Cardiac muscle cell (in vitro differentiated cells and primary cell): ENCODE results near the gene HAS3. TPM values are rescaled to one million over a fixed set of nuclear protein-coding genes. Genes with fewer than 3 reads are reported as not detected.
A peak's percentile ranks its signal among the peaks of the same experiment; 100 is the strongest.
"Not testable (repeated sequence)": the region's sequence is repeated elsewhere in the genome, so short reads cannot be mapped to it uniquely, and the experiment has no call there.

Source experiments
- DNase-seq, 2 donors: peaks; one replicate each; pipeline versions ENCODE4 v3.0.0 to v3.0.0-alpha.2; 2010 to 2017; ENCODE audit warnings: low read depth in 1 of 2, low spot score in 1 of 2
- H3K27ac ChIP-seq: fragments of 200-600 bp; sonication (generic); 2 replicates; pipeline ENCODE4 v1.5.1; 2016
- H3K27me3 ChIP-seq: fragments of 200-600 bp; sonication (generic); 2 replicates; pipeline ENCODE4 v1.6.0; 2016; ENCODE audit warnings: control low read depth
- H3K36me3 ChIP-seq: fragments of 200-600 bp; sonication (generic); 2 replicates; pipeline ENCODE4 v1.5.1; 2016; ENCODE audit warnings: control low read depth
- H3K4me1 ChIP-seq: fragments of 200-600 bp; sonication (generic); 2 replicates; pipeline ENCODE4 v1.8.1; 2017; ENCODE audit warnings: low read depth, mild to moderate bottlenecking, mixed run types
- H3K4me3 ChIP-seq: fragments of 200-600 bp; sonication (generic); 2 replicates; pipeline ENCODE4 v1.5.1; 2016; ENCODE audit warnings: mild to moderate bottlenecking
- H3K9me3 ChIP-seq: fragments of 200-600 bp; sonication (generic); 2 replicates; pipeline ENCODE4 v1.5.1; 2017; ENCODE audit warnings: low read depth, mild to moderate bottlenecking, control low read depth
- CTCF ChIP-seq: IDR thresholded peaks from 2 replicates; pipeline ENCODE4 v1.5.1; 2012; ENCODE audit warnings: low read depth, mild to moderate bottlenecking, low read length
- polyA plus RNA-seq: library from polyadenylated mRNA; unstranded; fragments of >200 nt; fragmentation: Nextera tagmentation; extraction: Ambion mirVana; gene quantifications from 2 replicates; pipeline ENCODE4 v1.2.1, GENCODE V29; 2016
- total RNA-seq: library from RNA; depleted of rRNA; stranded (reverse); fragments of >200 nt; gene quantifications from 2 replicates; pipeline ENCODE4 v1.2.3, GENCODE V29; 2016

Gene HAS3
- total and polyA plus RNA-seq, 2 experiments from 2014 or later, result 0.03 TPM; not detected in 1

DNA sequence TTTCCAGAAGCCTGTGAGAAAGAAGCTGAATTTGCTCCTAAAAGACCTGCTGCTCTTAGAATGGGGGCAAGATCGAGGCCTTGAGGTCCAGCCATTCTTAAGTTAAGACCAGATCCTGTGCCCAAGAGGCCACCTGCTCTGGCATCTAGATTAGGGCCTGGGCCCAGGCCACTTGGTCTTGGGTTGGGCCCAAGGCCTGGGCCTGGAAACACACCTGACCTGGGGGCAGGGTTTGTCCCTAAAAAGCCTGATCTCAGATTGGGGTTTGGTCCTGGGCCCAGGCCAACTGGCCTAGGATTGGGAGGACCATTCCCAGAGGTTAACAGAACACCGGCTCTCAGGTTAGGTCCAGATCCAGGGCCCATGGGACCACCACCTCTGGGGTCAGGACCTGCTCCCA is 14.1 kb downstream of the HAS3 start:
- no peak for TF ChIP-seq CTCF
- peaks cover 12% of the 10 kb centered on the region for H3K36me3 ChIP-seq
- H3K9me3 ChIP-seq, result no peaks in the 10 kb centered on the region
- H3K4me3 ChIP-seq, result no peak overlapping the region
- no peak for DNase-seq
- no peaks in the 10 kb centered on the region for H3K4me1 ChIP-seq
- no peaks in the 10 kb centered on the region for H3K27me3 ChIP-seq
- H3K27ac ChIP-seq, result no peak overlapping the region

GRCh38 chr16:69120096-69120664 is 14.7 kb downstream of the HAS3 start:
- Histone ChIP-seq H3K9me3 (no peaks in the 10 kb centered on the region), H3K4me1 (no peaks in the 10 kb centered on the region), H3K4me3 (no peak overlapping the region), H3K36me3 (peaks cover 12% of the 10 kb centered on the region), H3K27me3 (no peaks in the 10 kb centered on the region), H3K27ac (no peak overlapping the region)
- TF ChIP-seq CTCF, result no peak
- no peak for DNase-seq

GRCh38 chr16:69123910-69124309 is 18.5 kb downstream of the HAS3 start:
- Histone ChIP-seq H3K27ac (no peak overlapping the region), H3K27me3 (no peaks in the 10 kb centered on the region), H3K9me3 (no peaks in the 10 kb centered on the region), H3K36me3 (peaks cover 12% of the 10 kb centered on the region), H3K4me1 (no peaks in the 10 kb centered on the region), H3K4me3 (no peak overlapping the region)
- peak; percentile 72 to 82 for DNase-seq
- peak; percentile 61 for TF ChIP-seq CTCF

DNA sequence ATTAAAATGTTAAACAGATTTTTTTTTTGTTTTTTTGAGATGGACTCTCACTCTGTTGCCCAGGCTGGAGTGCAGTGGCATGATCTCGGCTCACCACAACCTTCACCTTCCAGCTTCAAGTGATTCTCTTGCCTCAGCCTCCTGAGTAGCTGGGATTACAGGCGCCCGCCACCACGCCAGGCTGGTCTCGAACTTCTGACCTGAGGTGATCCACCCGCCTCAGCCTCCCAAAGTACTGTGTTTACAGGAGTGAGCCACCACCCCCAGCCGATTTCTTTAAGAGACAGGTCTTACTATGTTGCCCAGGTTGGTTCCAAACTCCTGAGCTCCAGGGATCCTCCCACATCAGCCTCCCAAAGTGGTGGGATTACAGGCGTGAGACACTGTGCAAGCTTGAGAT is 19.0 kb downstream of the HAS3 start:
- not testable (repeated sequence) for H3K9me3 ChIP-seq, H3K27me3 ChIP-seq, H3K4me1 ChIP-seq, H3K27ac ChIP-seq, H3K36me3 ChIP-seq, DNase-seq, H3K4me3 ChIP-seq

DNA sequence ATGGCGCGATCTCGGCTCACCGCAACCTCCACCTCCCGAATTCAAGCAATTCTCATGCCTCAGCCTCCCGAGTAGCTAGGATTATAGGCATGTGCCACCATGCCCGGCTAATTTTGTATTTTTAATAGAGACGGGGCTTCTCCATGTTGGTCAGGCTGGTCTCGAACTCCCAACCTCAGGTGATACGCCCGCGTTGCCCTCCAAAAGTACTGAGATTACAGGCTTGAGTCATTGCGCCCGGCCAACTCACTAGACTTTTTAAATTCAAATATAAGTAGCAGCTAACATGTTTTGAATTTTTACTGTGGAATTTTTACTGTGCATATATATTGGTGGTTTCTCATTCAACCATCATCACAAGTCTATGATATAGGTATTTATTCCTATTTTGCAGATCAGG is 19.5 kb downstream of the HAS3 start:
- not testable (repeated sequence) for H3K9me3 ChIP-seq, H3K27me3 ChIP-seq, H3K27ac ChIP-seq, H3K4me3 ChIP-seq, H3K36me3 ChIP-seq, H3K4me1 ChIP-seq, DNase-seq

- Histone ChIP-seq H3K27ac (peak overlapping the region; percentile 51), H3K4me3 (no peak overlapping the region), H3K9me3 (no peaks in the 10 kb centered on the region), H3K4me1 (peaks cover 8% of the 10 kb centered on the region), H3K36me3 (peaks cover 4% of the 10 kb centered on the region), H3K27me3 (no peaks in the 10 kb centered on the region)
- no peak for DNase-seq
- no peak for TF ChIP-seq CTCF
These were observed 20.8 kb downstream of the HAS3 start for GRCh38 chr16:69126221-69126620.

DNA sequence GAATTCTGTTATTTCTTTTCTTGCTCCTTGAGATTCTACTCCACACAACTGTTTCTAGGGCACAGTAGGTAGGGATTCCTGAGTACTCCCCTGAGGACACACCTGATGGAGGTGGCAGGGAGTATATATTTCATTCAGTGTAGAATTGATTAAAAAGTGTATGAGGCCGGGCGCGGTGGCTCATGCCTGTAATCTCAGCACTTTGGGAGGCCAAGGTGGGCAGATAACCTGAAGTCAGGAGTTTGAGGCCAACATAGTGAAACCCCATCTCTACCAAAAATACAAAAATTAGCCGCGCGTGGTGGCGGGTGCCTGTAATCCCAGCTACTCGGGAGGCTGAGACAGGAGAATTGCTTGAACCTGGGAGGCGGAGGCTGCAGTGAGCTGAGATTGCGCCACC is 21.3 kb downstream of the HAS3 start:
- not testable (repeated sequence) for H3K4me3 ChIP-seq, DNase-seq, H3K36me3 ChIP-seq, H3K4me1 ChIP-seq, H3K27me3 ChIP-seq, H3K9me3 ChIP-seq
- peak overlapping the region; percentile 51 for H3K27ac ChIP-seq
